ENCODE results near the gene EARS2. TPM values are rescaled to one million over a fixed set of nuclear protein-coding genes. Genes with fewer than 3 reads are reported as not detected.

The EARS2 gene
- total RNA-seq, 1 experiment from 2014 or later: 38.9 TPM

- no peak for TF ChIP-seq EZH2 (IDR thresholded peaks at IDR 0.05; ENCODE audit: borderline replicate concordance, low read depth, low read length, poor library complexity, severe bottlenecking)
- TF ChIP-seq, protein P1, sequence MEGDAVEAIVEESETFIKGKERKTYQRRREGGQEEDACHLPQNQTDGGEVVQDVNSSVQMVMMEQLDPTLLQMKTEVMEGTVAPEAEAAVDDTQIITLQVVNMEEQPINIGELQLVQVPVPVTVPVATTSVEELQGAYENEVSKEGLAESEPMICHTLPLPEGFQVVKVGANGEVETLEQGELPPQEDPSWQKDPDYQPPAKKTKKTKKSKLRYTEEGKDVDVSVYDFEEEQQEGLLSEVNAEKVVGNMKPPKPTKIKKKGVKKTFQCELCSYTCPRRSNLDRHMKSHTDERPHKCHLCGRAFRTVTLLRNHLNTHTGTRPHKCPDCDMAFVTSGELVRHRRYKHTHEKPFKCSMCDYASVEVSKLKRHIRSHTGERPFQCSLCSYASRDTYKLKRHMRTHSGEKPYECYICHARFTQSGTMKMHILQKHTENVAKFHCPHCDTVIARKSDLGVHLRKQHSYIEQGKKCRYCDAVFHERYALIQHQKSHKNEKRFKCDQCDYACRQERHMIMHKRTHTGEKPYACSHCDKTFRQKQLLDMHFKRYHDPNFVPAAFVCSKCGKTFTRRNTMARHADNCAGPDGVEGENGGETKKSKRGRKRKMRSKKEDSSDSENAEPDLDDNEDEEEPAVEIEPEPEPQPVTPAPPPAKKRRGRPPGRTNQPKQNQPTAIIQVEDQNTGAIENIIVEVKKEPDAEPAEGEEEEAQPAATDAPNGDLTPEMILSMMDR (conservative IDR thresholded peaks at IDR 0.05; ENCODE audit: low read depth, low read length): no peak
- Histone ChIP-seq H3K36me3 (ENCODE audit: insufficient read depth, low read length, poor library complexity, severe bottlenecking) (peaks cover 59% of the 10 kb centered on the region), H3K4me3 (ENCODE audit: low read depth, low read length, poor library complexity, severe bottlenecking) (no peak overlapping the region), H3K4me1 (ENCODE audit: insufficient read depth, low read length, poor library complexity, severe bottlenecking) (no peaks in the 10 kb centered on the region), H3K27ac (ENCODE audit: low read depth, low read length, poor library complexity, severe bottlenecking) (no peak overlapping the region), H3K9me3 (ENCODE audit: low read depth, low read length, poor library complexity, severe bottlenecking) (no peaks in the 10 kb centered on the region), H3K27me3 (replicated peaks; ENCODE audit: insufficient read depth, low read depth, low read length, poor library complexity) (no peaks in the 10 kb centered on the region)
- ChIA-PET POLR2A (ENCODE audit: low non-redundant PET) (no interaction called here), CTCF (no interaction called here)
- no peak for DNase-seq (ENCODE audit: low spot score)
- intact Hi-C loops (cut with micrococcal nuclease; ENCODE audit: unreplicated experiment): no loop called here
- BruUV-seq (replicated peaks): TSS peak; percentile 6
Measured at GRCh38 chr16:23570992-23571632, 14.0 kb upstream of the EARS2 start.

DNA sequence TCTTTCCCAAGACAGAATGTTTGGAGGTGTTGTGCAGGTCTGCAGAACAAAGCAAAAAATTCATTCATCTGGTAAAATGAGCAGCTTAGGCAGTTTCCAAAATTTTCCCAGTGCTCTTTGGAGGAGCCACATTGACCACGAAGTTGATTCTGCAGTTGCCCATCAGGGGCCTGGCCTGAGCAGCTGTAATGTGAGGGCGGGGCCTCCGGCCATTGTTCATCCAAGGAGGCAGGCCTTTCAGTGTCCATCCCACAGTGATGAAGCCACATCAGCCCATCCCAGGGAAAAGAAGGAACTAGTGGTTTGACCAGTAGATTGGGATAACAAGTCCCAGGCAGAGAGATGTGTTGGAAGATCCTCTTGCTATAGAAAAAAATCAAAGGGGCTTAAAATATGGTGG is 10.5 kb upstream of the EARS2 start:
- TF ChIP-seq EZH2 (IDR thresholded peaks at IDR 0.05; ENCODE audit: borderline replicate concordance, low read depth, low read length, poor library complexity, severe bottlenecking): no peak
- TF ChIP-seq, protein P1 (conservative IDR thresholded peaks at IDR 0.05; ENCODE audit: low read depth, low read length): no peak
- Histone ChIP-seq H3K9me3 (ENCODE audit: low read depth, low read length, poor library complexity, severe bottlenecking) (no peaks in the 10 kb centered on the region), H3K27ac (ENCODE audit: low read depth, low read length, poor library complexity, severe bottlenecking) (no peak overlapping the region), H3K27me3 (replicated peaks; ENCODE audit: insufficient read depth, low read depth, low read length, poor library complexity) (no peaks in the 10 kb centered on the region), H3K36me3 (ENCODE audit: insufficient read depth, low read length, poor library complexity, severe bottlenecking) (peaks cover 85% of the 10 kb centered on the region), H3K4me3 (ENCODE audit: low read depth, low read length, poor library complexity, severe bottlenecking) (no peak overlapping the region), H3K4me1 (ENCODE audit: insufficient read depth, low read length, poor library complexity, severe bottlenecking) (no peaks in the 10 kb centered on the region)
- BruUV-seq (replicated peaks): no TSS peak
- ChIA-PET POLR2A (ENCODE audit: low non-redundant PET) (no interaction called here), CTCF (no interaction called here)
- no peak for DNase-seq (ENCODE audit: low spot score)
- intact Hi-C loops (cut with micrococcal nuclease; ENCODE audit: unreplicated experiment): no loop called here

DNA sequence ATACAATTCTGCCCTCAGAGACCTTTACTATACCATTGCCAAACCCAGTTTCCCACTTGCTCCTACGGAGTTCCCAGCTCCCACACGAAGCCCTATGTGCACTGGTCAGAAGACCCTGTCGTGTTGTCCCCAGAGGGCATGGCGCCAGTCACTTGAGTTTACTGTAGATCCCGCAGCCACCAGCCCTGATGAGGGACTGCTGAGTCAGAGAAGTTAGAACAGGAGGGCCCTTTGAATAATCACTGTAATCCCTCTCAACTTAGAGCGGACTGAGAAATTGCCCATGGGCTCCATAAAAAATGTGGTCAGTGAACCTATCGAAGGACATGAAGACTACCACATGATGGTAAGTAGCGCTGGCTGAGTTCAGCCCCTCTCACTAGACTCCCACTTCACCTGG is 9.6 kb upstream of the EARS2 start:
- H3K27ac ChIP-seq (ENCODE audit: low read depth, low read length, poor library complexity, severe bottlenecking): no peak overlapping the region
- no TSS peak for BruUV-seq (replicated peaks)
- no peaks in the 10 kb centered on the region for H3K27me3 ChIP-seq (replicated peaks; ENCODE audit: insufficient read depth, low read depth, low read length, poor library complexity)
- H3K4me1 ChIP-seq (ENCODE audit: insufficient read depth, low read length, poor library complexity, severe bottlenecking): no peaks in the 10 kb centered on the region
- ChIA-PET POLR2A (ENCODE audit: low non-redundant PET) (no interaction called here), CTCF (no interaction called here)
- no peaks in the 10 kb centered on the region for H3K9me3 ChIP-seq (ENCODE audit: low read depth, low read length, poor library complexity, severe bottlenecking)
- intact Hi-C loops (cut with micrococcal nuclease; ENCODE audit: unreplicated experiment): no loop called here
- H3K4me3 ChIP-seq (ENCODE audit: low read depth, low read length, poor library complexity, severe bottlenecking): no peak overlapping the region
- no peak for DNase-seq (ENCODE audit: low spot score)
- H3K36me3 ChIP-seq (ENCODE audit: insufficient read depth, low read length, poor library complexity, severe bottlenecking): peaks cover 88% of the 10 kb centered on the region
- no peak for TF ChIP-seq EZH2 (IDR thresholded peaks at IDR 0.05; ENCODE audit: borderline replicate concordance, low read depth, low read length, poor library complexity, severe bottlenecking)
- TF ChIP-seq, protein P1 (conservative IDR thresholded peaks at IDR 0.05; ENCODE audit: low read depth, low read length): no peak
